ENCODE measurements around the gene FXYD2. TPM values are rescaled to one million over a fixed set of nuclear protein-coding genes. Genes with fewer than 3 reads are reported as not detected.

The FXYD2 gene
- total RNA-seq, 1 donor from 2014 or later = not detected

GRCh38 chr11:117823294-117823945 lies 1.1 kb downstream of the FXYD2 start:
- FAIRE-seq = no peak
- Histone ChIP-seq H3K27me3 (ENCODE audit: control insufficient read depth, insufficient read depth, low read length) (no peaks in the 10 kb centered on the region), H3K36me3 (ENCODE audit: control insufficient read depth, insufficient read depth, low read length) (no peaks in the 10 kb centered on the region), H3K4me3 (ENCODE audit: low read depth, low read length) (no peak overlapping the region)
- TF ChIP-seq CTCF (IDR thresholded peaks at IDR 0.05; ENCODE audit: insufficient read depth, low read length, severe bottlenecking) = peak; percentile 11
- DNase-seq (ENCODE audit: low read depth) = no peak

- no peak overlapping the region for H3K4me3 ChIP-seq (ENCODE audit: low read depth, low read length)
- peak; percentile 84 for TF ChIP-seq CTCF (IDR thresholded peaks at IDR 0.05; ENCODE audit: insufficient read depth, low read length, severe bottlenecking)
- no peaks in the 10 kb centered on the region for H3K27me3 ChIP-seq (ENCODE audit: control insufficient read depth, insufficient read depth, low read length)
- FAIRE-seq = peak; percentile 7
- DNase-seq (ENCODE audit: low read depth) = no peak
- no peaks in the 10 kb centered on the region for H3K36me3 ChIP-seq (ENCODE audit: control insufficient read depth, insufficient read depth, low read length)
Observed at GRCh38 chr11:117822074-117823033, 2.2 kb downstream of the FXYD2 start.

GRCh38 chr11:117821431-117821830 lies 3.1 kb downstream of the FXYD2 start:
- TF ChIP-seq CTCF (IDR thresholded peaks at IDR 0.05; ENCODE audit: insufficient read depth, low read length, severe bottlenecking) = no peak
- no peaks in the 10 kb centered on the region for H3K27me3 ChIP-seq (ENCODE audit: control insufficient read depth, insufficient read depth, low read length)
- no peaks in the 10 kb centered on the region for H3K36me3 ChIP-seq (ENCODE audit: control insufficient read depth, insufficient read depth, low read length)
- no peak for FAIRE-seq
- H3K4me3 ChIP-seq (ENCODE audit: low read depth, low read length) = no peak overlapping the region
- DNase-seq (ENCODE audit: low read depth) = no peak

- no peak overlapping the region for H3K4me3 ChIP-seq (ENCODE audit: low read depth, low read length)
- TF ChIP-seq CTCF (IDR thresholded peaks at IDR 0.05; ENCODE audit: insufficient read depth, low read length, severe bottlenecking) = no peak
- DNase-seq (ENCODE audit: low read depth) (no peak), FAIRE-seq (no peak)
- H3K27me3 ChIP-seq (ENCODE audit: control insufficient read depth, insufficient read depth, low read length) = no peaks in the 10 kb centered on the region
- H3K36me3 ChIP-seq (ENCODE audit: control insufficient read depth, insufficient read depth, low read length) = no peaks in the 10 kb centered on the region
Observed at GRCh38 chr11:117820516-117820915, 4.0 kb downstream of the FXYD2 start.

- Histone ChIP-seq H3K27me3 (ENCODE audit: control insufficient read depth, insufficient read depth, low read length) (no peaks in the 10 kb centered on the region), H3K4me3 (ENCODE audit: low read depth, low read length) (no peak overlapping the region), H3K36me3 (ENCODE audit: control insufficient read depth, insufficient read depth, low read length) (no peaks in the 10 kb centered on the region)
- no peak for TF ChIP-seq CTCF (IDR thresholded peaks at IDR 0.05; ENCODE audit: insufficient read depth, low read length, severe bottlenecking)
- no peak for DNase-seq (ENCODE audit: low read depth)
- FAIRE-seq = no peak
Observed at GRCh38 chr11:117820071-117820470, 4.5 kb downstream of the FXYD2 start.
